WI38 (cell line): ENCODE measurements around the gene PATZ1.
A peak's percentile ranks its signal among the peaks of the same experiment; 100 is the strongest.

Source experiments
- H3K4me3 ChIP-seq: 2 replicates; pipeline ENCODE4 v1.5.1; 2011; ENCODE audit warnings: low read depth, mild to moderate bottlenecking, control low read depth, low read length
- CTCF ChIP-seq: IDR thresholded peaks from 2 replicates; pipeline ENCODE4 v1.5.1; 2012; ENCODE audit warnings: low read depth, mild to moderate bottlenecking, control low read depth, low read length

PATZ1 gene

GRCh38 chr22:31302006-31302405 lies 44.1 kb downstream of the PATZ1 start:
- no peak overlapping the region for H3K4me3 ChIP-seq
- no peak for TF ChIP-seq CTCF

- no peak for TF ChIP-seq CTCF
- no peak overlapping the region for H3K4me3 ChIP-seq
These were observed 45.2 kb downstream of the PATZ1 start for GRCh38 chr22:31300896-31301295.

- TF ChIP-seq CTCF: no peak
- no peak overlapping the region for H3K4me3 ChIP-seq
These were observed 50.1 kb downstream of the PATZ1 start for GRCh38 chr22:31295831-31296657.

- TF ChIP-seq CTCF: no peak
- no peak overlapping the region for H3K4me3 ChIP-seq
These were observed 50.8 kb downstream of the PATZ1 start for GRCh38 chr22:31295360-31295759.

- H3K4me3 ChIP-seq: peak within 1 kb of the TSS; percentile 91
- TF ChIP-seq CTCF: peak; percentile 28; the same call in 1 of the 2 replicates
These were observed 53.7 kb downstream of the PATZ1 start, which contains the start of gene PIK3IP1 for GRCh38 chr22:31292236-31292989. PIK3IP1 (minus strand) TSS chr22:31292488; CDS start chr22:31292344, 144 bp downstream.

GRCh38 chr22:31291481-31292235 lies 54.5 kb downstream of the PATZ1 start:
- TF ChIP-seq CTCF: no peak
- H3K4me3 ChIP-seq: peak overlapping the region; percentile 91
